SH-SY5Y (cell line): Measurements from ENCODE around the gene PTPDC1.

Source experiments
- GATA2 ChIP-seq: IDR thresholded peaks from 2 replicates; pipeline ENCODE4 v1.6.1; 2011; ENCODE audit warnings: mild to moderate bottlenecking, low read depth, low read length
- GATA3 ChIP-seq: IDR thresholded peaks from 2 replicates; pipeline ENCODE4 v1.6.1; 2011; ENCODE audit warnings: low read depth, mild to moderate bottlenecking, low read length, moderate library complexity

PTPDC1 gene, protein sequence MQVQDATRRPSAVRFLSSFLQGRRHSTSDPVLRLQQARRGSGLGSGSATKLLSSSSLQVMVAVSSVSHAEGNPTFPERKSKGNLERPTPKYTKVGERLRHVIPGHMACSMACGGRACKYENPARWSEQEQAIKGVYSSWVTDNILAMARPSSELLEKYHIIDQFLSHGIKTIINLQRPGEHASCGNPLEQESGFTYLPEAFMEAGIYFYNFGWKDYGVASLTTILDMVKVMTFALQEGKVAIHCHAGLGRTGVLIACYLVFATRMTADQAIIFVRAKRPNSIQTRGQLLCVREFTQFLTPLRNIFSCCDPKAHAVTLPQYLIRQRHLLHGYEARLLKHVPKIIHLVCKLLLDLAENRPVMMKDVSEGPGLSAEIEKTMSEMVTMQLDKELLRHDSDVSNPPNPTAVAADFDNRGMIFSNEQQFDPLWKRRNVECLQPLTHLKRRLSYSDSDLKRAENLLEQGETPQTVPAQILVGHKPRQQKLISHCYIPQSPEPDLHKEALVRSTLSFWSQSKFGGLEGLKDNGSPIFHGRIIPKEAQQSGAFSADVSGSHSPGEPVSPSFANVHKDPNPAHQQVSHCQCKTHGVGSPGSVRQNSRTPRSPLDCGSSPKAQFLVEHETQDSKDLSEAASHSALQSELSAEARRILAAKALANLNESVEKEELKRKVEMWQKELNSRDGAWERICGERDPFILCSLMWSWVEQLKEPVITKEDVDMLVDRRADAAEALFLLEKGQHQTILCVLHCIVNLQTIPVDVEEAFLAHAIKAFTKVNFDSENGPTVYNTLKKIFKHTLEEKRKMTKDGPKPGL

GRCh38 chr9:94084314-94084713 lies at the start of gene PTPDC1:
PTPDC1 (plus strand) TSS chr9:94084464; CDS start chr9:94084531, 67 bp downstream.
- no peak for TF ChIP-seq GATA3
- no peak for TF ChIP-seq GATA2

- TF ChIP-seq GATA2 (no peak), GATA3 (no peak)
Measured at GRCh38 chr9:94034511-94034910, 49.8 kb upstream of the PTPDC1 start.

GRCh38 chr9:94039786-94040185 lies 44.5 kb upstream of the PTPDC1 start:
- TF ChIP-seq GATA2 (no peak), GATA3 (no peak)

DNA sequence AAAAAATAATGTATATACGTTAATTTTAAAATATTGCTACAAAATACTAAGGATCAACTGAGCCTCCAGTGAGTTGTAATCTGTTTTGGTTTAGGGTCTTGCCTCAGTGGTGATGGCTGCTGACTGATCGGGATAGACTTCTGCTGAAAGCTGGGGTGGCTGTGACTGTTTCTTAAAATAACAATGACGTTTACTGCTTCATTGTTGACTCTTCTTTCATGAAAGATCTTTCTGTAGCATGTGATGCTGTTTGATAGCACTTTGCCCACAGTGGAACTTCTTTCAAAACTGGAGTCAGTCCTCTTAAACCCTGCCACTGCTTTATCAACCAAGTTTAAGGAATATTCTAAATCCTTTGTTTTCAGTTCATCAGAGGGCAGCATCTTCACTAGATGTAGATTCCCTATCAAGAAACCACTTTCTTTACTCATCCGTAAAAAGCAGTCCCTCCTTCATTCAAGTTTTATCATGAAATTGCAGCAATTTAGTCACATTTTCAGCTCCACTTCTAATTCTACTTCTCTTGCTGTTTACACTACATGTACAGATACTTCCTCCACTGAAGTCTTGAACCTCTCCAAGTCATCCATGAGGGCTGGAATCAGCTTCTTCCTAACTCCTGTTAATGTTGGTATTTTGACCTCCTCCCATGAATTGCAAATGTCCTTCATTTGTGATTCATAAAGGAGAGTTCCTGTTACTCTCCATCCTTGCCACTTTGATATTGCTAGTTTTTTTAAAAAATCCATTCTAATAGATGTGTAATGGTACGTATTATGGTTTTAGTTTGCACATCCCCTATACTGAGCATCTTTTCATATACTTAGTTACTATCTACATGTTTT lies 41.5 kb upstream of the PTPDC1 start:
- TF ChIP-seq GATA2 (no peak), GATA3 (no peak)

DNA sequence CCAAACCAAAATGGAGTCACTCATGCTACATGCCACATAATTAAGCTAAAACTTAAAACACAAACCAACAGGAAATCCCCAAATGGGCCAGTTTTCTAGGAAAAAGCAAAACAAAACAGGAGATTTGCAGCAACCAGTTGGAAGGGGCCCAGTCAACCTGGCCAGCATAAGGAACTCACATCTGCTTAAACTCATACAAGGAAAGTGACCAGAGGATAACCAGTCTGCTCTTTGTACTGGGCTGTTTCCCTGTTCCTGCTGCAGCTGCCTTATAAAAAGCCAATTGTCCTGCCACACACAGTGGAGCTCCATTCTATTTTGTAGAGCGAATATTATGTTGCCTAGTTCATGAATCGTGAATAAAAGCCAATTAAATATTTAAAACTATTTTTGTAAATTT lies 29.5 kb upstream of the PTPDC1 start:
- TF ChIP-seq GATA2, result no peak
- TF ChIP-seq GATA3, result no peak

DNA sequence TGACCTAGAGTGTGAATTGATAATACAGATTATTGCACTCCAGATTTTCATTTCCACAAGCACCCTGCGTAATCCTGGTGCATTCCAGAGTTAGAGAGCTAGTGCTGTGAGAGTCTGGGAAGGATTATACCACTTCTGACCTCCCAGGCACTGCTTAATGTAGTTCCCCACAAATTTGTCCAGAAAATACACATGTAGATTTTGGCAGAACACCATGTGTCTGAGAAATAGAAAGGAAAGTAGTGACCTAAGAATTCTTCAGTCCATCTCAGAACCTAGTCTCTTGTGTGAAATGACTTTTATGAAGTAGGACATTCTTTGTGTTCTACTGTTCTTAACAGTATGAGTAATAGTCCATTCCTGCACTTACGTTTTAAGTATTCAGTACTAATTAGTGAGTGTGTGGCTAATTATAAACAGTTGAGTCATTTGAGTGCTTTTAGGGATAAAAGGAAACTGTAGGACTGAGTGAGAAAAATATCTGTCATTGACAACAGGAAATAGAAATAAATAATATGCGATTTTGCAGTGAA lies 27.8 kb upstream of the PTPDC1 start:
- TF ChIP-seq GATA2 (no peak), GATA3 (no peak)

GRCh38 chr9:94057918-94058317 lies 26.3 kb upstream of the PTPDC1 start:
- TF ChIP-seq GATA3 (no peak), GATA2 (no peak)

- TF ChIP-seq GATA2 (no peak), GATA3 (no peak)
Measured at GRCh38 chr9:94061864-94062263, 22.4 kb upstream of the PTPDC1 start.

GRCh38 chr9:94065535-94065961 lies 18.7 kb upstream of the PTPDC1 start:
- TF ChIP-seq GATA2 (no peak), GATA3 (no peak)

- no peak for TF ChIP-seq GATA2
- TF ChIP-seq GATA3, result no peak
Measured at GRCh38 chr9:94068257-94068656, 16.0 kb upstream of the PTPDC1 start.

GRCh38 chr9:94076557-94076956 lies 7.7 kb upstream of the PTPDC1 start:
- TF ChIP-seq GATA3, result no peak
- no peak for TF ChIP-seq GATA2

DNA sequence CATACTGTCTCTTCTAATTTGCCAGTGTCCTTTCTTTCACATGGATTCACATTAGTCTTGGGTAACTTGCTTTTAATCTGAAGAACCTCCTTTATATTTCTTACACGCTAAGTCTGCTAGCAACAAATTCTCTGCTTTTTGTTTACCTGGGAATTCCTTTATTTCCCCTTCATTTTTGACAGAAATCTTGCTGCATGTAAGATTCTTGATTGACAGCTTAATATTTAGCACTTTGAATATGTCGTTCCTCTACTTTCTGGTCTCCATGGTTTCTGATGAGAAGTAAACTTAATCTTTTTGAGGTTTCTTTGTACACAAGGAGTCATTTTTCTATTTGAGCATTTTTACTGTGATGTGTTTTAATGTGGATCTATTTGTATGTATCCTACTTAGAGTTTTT lies 6.2 kb upstream of the PTPDC1 start:
- no peak for TF ChIP-seq GATA2
- no peak for TF ChIP-seq GATA3

DNA sequence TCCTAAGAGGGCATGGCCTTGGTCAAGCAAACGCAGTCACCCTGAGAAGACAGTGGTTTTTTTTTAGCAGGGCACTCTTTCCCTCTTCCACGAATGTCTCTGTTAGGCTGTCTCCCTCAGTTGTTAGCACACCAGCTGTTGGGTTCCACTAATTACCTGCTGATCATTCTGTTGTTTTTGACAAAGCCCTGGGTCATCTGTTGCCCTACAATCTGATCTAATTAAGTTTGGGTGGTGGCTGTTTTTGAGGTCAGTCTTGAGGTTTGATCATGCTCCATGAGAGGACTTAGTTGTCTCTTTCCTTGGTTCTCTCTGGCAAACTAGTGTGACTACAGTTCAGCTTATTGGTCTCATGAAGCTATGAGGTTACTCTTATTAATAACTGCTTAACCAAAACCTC lies 5.0 kb upstream of the PTPDC1 start:
- TF ChIP-seq GATA2 (no peak), GATA3 (no peak)

DNA sequence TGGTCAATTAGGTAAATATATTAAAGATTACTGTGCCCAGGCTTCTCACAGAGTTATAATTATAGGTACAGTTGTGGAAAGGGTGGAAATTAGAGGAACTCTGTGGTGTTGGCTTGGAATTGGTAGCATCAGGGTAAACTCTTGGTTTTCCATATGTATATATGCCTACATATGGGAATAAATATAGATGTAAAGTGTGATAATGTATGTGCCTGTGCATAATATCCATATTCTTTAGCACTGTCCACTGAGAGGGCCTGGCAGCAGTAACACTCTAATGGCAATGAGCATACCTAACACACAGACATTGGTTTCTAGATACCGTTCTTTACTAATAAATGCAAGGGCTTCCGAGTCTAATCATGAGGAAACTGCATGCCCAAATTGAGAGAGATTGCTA lies 4.0 kb upstream of the PTPDC1 start:
- no peak for TF ChIP-seq GATA2
- TF ChIP-seq GATA3, result no peak

DNA sequence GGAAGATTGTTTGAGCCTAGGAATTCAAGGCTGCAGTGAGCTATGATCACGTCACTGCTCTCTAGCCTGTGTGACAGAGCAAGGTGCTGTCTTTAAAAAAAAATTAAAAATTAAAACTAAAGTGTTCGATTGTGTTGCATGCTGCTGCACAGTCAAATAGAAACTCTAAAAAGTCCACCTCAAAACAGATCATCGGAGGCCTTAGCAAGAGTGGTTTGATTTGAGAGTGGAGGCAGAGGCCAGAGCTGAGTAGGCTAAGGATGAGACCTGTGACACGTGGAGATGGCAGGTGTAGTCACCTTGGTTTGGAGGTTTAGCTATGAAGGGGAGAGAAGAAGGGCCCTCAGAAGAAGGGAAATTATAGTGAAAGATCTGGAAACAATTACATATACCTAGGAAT lies 2.8 kb upstream of the PTPDC1 start:
- no peak for TF ChIP-seq GATA2
- TF ChIP-seq GATA3, result no peak
